ENCODE results near the gene SLC4A1. TPM values are rescaled to one million over a fixed set of nuclear protein-coding genes. Genes with fewer than 3 reads are reported as not detected.

SLC4A1 gene
- total RNA-seq, 1 donor from 2014 or later, result 0.35 TPM

- DNase-seq (ENCODE audit: low spot score), result no peak
Measured at GRCh38 chr17:44221862-44222111, 46.1 kb downstream of the SLC4A1 start.

GRCh38 chr17:44221084-44221861 is 46.7 kb downstream of the SLC4A1 start:
- no peak for DNase-seq (ENCODE audit: low spot score)

- no peak for DNase-seq (ENCODE audit: low spot score)
Measured at GRCh38 chr17:44220213-44221083, 47.5 kb downstream of the SLC4A1 start.

- no peak for DNase-seq (ENCODE audit: low spot score)
Measured at GRCh38 chr17:44219616-44220212, 48.2 kb downstream of the SLC4A1 start, which contains the start of gene UBTF. UBTF (minus strand) TSS chr17:44219675; CDS start chr17:44218229, 1,446 bp downstream.

- DNase-seq (ENCODE audit: low spot score), result peak; percentile 92
Measured at GRCh38 chr17:44219108-44219615, 48.8 kb downstream of the SLC4A1 start.

GRCh38 chr17:44218344-44219107 is 49.4 kb downstream of the SLC4A1 start:
- peak; percentile 96 for DNase-seq (ENCODE audit: low spot score)

- no peak for DNase-seq (ENCODE audit: low spot score)
Measured at GRCh38 chr17:44217738-44218343, 50.1 kb downstream of the SLC4A1 start.

- no peak for DNase-seq (ENCODE audit: low spot score)
Measured at GRCh38 chr17:44216694-44217093, 51.2 kb downstream of the SLC4A1 start.

- no peak for DNase-seq (ENCODE audit: low spot score)
Measured at GRCh38 chr17:44216173-44216572, 51.8 kb downstream of the SLC4A1 start.

- no peak for DNase-seq (ENCODE audit: low spot score)
Measured at GRCh38 chr17:44214896-44215295, 53.0 kb downstream of the SLC4A1 start.

- no peak for DNase-seq (ENCODE audit: low spot score)
Measured at GRCh38 chr17:44214230-44214494, 53.8 kb downstream of the SLC4A1 start.

GRCh38 chr17:44213403-44214229 is 54.3 kb downstream of the SLC4A1 start:
- DNase-seq (ENCODE audit: low spot score), result no peak

GRCh38 chr17:44212507-44213402 is 55.2 kb downstream of the SLC4A1 start:
- DNase-seq (ENCODE audit: low spot score), result no peak

- no peak for DNase-seq (ENCODE audit: low spot score)
Measured at GRCh38 chr17:44211281-44212265, 56.4 kb downstream of the SLC4A1 start.

- DNase-seq (ENCODE audit: low spot score), result peak; percentile 97
Measured at GRCh38 chr17:44210342-44211192, 57.4 kb downstream of the SLC4A1 start.

GRCh38 chr17:44209786-44210341 is 58.1 kb downstream of the SLC4A1 start:
- DNase-seq (ENCODE audit: low spot score), result no peak

Measured in mesenteric fat pad (tissue), 1 donor.